HG03521 (cell line): Measurements from ENCODE around the gene TSPAN7.

Source experiments
- ATAC-seq: cut with Tn5 transposase; IDR thresholded peaks from one replicate; pipeline ENCODE4 v1.9.1; 2021; ENCODE audit warnings: mild to moderate bottlenecking, moderate library complexity; ENCODE audit not compliant: unreplicated experiment

TSPAN7 gene, protein sequence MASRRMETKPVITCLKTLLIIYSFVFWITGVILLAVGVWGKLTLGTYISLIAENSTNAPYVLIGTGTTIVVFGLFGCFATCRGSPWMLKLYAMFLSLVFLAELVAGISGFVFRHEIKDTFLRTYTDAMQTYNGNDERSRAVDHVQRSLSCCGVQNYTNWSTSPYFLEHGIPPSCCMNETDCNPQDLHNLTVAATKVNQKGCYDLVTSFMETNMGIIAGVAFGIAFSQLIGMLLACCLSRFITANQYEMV

GRCh38 chrX:38561126-38561868 is at the start of gene TSPAN7:
TSS of gene TSPAN7 (plus strand) at chrX:38561542. CDS start at chrX:38561547, 5 bp downstream.
- ATAC-seq, result peak; percentile 86

DNA sequence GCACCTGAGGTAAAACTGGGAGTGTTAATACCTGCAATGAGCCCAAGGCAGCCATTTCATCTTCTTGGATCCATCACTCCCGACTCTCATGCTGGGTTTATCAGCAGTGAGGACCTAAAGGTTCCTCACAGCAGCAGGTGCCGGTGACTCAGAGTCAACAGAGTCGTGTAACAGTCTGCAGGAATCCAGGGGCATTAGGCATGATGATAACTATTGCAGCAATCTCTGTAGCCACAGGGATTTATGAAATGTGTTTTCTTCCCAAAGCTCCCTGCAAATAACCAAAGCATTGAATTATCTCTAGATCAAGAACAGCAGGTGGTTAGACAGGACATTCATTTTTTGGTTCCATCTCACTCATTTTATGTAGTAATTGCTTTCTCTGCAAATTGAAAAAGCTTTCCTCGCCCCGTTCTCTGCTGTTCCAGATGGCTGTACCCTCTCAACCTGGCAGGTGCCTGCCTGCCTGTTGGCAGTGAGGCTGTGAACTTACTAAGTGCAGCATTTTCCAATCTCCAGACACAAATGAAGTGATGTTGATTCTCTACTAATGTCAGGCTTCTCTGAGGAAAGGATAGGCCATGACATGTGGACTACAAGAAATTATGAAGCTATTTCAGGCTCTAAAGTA is 48.1 kb upstream of the TSPAN7 start:
- ATAC-seq, result no peak

DNA sequence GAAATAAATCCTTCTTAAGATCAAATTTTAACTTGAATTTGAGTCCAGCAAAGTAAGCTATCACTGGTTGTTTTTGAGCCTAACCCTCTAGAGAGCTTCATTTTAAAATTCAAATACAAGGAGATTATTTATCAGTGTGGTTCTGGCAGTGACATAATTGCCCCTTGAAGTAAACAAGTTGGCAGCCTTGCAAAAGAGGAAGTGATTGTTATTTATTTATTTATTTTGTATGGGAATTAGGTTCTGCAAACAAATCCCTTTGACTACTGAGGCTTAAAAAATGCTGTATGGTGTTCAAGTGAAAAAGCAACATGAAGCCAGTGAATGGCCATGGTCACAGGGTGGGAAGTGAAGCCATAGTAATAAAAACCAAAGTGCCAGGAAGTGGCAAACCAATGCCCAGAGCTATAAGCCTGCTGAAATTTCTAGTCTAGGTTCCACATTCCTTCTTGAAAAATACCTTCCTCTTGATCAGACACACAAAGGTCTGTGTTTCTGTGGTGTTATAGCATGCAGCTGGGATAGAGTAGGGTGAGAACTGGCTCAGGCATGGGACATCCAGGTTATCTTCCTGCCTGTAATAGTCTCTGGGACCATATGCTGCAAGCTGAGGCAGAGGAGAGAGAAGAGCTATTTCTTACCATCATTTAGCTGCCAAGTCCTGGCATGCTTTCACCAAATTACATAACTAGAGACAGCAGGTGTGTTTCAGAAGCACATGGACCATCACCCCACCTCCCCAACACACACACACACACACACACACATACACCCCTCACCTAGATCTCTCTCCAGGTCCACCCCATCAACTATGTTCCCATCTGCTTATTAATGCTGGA is 47.1 kb upstream of the TSPAN7 start:
- ATAC-seq, result no peak

- no peak for ATAC-seq
Measured at GRCh38 chrX:38515291-38515690, 46.1 kb upstream of the TSPAN7 start.

GRCh38 chrX:38516196-38516774 is 45.1 kb upstream of the TSPAN7 start:
- no peak for ATAC-seq

DNA sequence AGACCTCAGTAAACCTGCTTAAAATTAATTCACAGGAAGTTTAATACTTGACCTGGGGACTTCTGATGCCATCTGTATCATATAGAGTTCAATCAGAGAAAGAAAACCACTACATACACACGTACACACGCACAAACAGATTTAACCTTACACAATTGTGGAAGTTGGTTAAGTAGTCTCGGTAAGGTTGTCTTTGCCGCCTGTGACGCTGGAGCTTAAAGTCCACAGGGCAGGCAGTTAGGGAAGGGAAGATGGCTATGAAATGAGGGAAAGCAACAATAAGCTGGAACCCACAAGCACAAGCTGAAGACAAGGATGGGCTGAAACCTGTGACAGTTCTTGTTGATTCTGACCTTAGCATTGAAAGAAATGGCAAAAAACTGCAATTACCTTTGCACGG is 41.7 kb upstream of the TSPAN7 start:
- no peak for ATAC-seq

GRCh38 chrX:38538134-38538533 is 23.2 kb upstream of the TSPAN7 start:
- ATAC-seq, result no peak

GRCh38 chrX:38539748-38540147 is 21.6 kb upstream of the TSPAN7 start:
- ATAC-seq, result no peak

DNA sequence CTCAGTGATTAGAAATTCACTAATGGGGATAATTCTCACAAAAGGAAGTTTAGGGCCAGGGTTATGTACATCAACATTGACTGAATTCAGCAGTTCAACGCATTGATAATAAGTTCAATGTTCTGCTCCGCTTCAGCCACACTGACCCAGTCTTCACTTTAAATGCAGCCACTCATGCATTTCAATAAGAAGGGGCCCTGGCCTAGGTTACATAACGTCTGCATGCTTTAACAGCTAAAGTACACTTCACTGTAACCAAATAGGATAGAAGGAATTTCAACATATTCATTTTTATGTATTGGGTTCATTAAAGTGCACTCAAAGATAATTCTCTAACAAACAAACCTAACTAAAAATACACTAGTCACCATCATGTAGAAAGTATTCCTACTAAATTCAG is 12.8 kb upstream of the TSPAN7 start:
- no peak for ATAC-seq

GRCh38 chrX:38552721-38553120 is 8.6 kb upstream of the TSPAN7 start:
- no peak for ATAC-seq

DNA sequence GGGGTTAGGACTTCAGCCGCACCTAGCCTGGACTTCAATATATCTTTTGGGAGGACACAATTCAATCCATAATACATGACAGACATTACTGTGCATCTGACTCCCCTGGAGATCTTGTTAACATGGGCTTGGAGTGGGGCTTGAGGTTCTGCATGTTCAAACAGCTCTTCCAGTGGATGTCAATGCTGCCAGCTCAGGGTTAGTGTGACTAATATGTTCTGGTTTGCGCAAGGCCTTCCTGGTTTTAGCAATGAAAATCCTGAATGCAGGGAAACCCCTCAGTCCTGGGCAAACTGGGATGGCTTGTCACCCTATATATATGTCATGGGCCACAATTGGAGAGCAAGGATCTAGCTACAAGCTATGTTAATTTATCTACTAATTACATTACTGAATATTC is 2.7 kb upstream of the TSPAN7 start:
- no peak for ATAC-seq

DNA sequence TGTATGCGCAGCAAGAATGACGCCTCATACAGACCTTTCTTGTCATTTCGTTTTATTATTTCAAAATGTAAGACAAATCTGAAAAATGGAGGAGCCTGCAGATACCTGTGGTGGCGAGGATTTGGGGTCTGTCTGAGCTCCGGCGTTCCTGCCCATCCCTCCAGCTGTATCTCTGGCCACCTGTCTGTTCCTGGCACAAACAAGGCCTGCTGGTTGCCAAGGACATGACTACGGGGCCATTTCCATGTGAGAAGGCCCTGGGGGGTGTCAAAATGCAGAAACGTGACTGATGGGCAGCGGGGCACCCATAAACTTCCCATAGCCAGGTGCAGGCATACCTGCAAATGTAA is 591 bp upstream of the TSPAN7 start:
- ATAC-seq, result peak; percentile 14

- no peak for ATAC-seq
Measured at GRCh38 chrX:38561951-38562719, 793 bp downstream of the TSPAN7 start.

- ATAC-seq, result no peak
Measured at GRCh38 chrX:38563030-38563429, 1.7 kb downstream of the TSPAN7 start.

GRCh38 chrX:38570396-38570795 is 9.1 kb downstream of the TSPAN7 start:
- ATAC-seq, result no peak

GRCh38 chrX:38571058-38571457 is 9.7 kb downstream of the TSPAN7 start:
- no peak for ATAC-seq

GRCh38 chrX:38574858-38575257 is 13.5 kb downstream of the TSPAN7 start:
- ATAC-seq, result no peak

DNA sequence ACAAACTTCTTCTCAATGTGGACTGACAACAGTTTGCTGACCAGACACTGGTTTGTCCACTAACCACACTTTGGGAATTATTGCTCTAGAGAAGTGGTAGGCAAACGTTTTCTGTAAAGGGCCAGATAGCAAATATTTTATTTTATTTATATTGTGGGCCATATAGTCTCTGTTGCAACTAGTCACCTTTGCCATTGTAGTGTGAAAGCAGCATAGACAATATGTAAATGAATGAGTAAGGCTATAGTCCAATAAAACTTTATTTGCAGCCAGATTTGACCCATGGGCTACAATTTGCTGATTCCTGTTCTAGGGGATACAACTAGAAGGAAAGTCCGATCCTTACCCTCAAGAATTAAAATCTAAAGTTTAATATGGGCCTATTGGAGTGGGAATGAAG is 14.5 kb downstream of the TSPAN7 start:
- no peak for ATAC-seq

- ATAC-seq, result no peak
Measured at GRCh38 chrX:38577738-38578137, 16.4 kb downstream of the TSPAN7 start.

- no peak for ATAC-seq
Measured at GRCh38 chrX:38578167-38578566, 16.8 kb downstream of the TSPAN7 start.
